Measurements from ENCODE around the gene PIP4P1.

PIP4P1 gene

GRCh38 chr14:20441461-20441860, 19.8 kb downstream of the PIP4P1 start:
- TF ChIP-seq ZNF274 (IDR thresholded peaks at IDR 0.05; ENCODE audit: low read depth, low read length) (no peak), SUZ12 (IDR thresholded peaks at IDR 0.05; ENCODE audit: extremely low read depth, insufficient read depth, insufficient read length) (no peak), YY1 (IDR thresholded peaks at IDR 0.05; ENCODE audit: insufficient read depth, insufficient read length) (no peak)
- Histone ChIP-seq H3K9ac (ENCODE audit: insufficient read length, low read depth) (no peak overlapping the region), H3K4me3 (ENCODE audit: insufficient read length, low read depth) (no peak overlapping the region), H3K9me3 (ENCODE audit: insufficient read depth, low read length) (no peaks in the 10 kb centered on the region), H3K4me1 (ENCODE audit: insufficient read depth, insufficient read length) (no peaks in the 10 kb centered on the region), H3K36me3 (ENCODE audit: insufficient read depth, insufficient read length, low read length) (peaks cover 31% of the 10 kb centered on the region), H3K27me3 (ENCODE audit: insufficient read depth, insufficient read length) (no peaks in the 10 kb centered on the region)
- no peak for DNase-seq (ENCODE audit: low read depth, low spot score)

GRCh38 chr14:20440882-20441281, 20.4 kb downstream of the PIP4P1 start:
- Histone ChIP-seq H3K9ac (ENCODE audit: insufficient read length, low read depth) (no peak overlapping the region), H3K36me3 (ENCODE audit: insufficient read depth, insufficient read length, low read length) (peaks cover 25% of the 10 kb centered on the region), H3K4me1 (ENCODE audit: insufficient read depth, insufficient read length) (no peaks in the 10 kb centered on the region), H3K4me3 (ENCODE audit: insufficient read length, low read depth) (no peak overlapping the region), H3K9me3 (ENCODE audit: insufficient read depth, low read length) (no peaks in the 10 kb centered on the region), H3K27me3 (ENCODE audit: insufficient read depth, insufficient read length) (no peaks in the 10 kb centered on the region)
- no peak for DNase-seq (ENCODE audit: low read depth, low spot score)
- TF ChIP-seq YY1 (IDR thresholded peaks at IDR 0.05; ENCODE audit: insufficient read depth, insufficient read length) (no peak), SUZ12 (IDR thresholded peaks at IDR 0.05; ENCODE audit: extremely low read depth, insufficient read depth, insufficient read length) (no peak), ZNF274 (IDR thresholded peaks at IDR 0.05; ENCODE audit: low read depth, low read length) (no peak)

- H3K9me3 ChIP-seq (ENCODE audit: insufficient read depth, low read length), result no peaks in the 10 kb centered on the region
- DNase-seq (ENCODE audit: low read depth, low spot score), result no peak
- H3K9ac ChIP-seq (ENCODE audit: insufficient read length, low read depth), result no peak overlapping the region
- no peak overlapping the region for H3K4me3 ChIP-seq (ENCODE audit: insufficient read length, low read depth)
- no peaks in the 10 kb centered on the region for H3K4me1 ChIP-seq (ENCODE audit: insufficient read depth, insufficient read length)
- peaks cover 21% of the 10 kb centered on the region for H3K36me3 ChIP-seq (ENCODE audit: insufficient read depth, insufficient read length, low read length)
- no peak for TF ChIP-seq YY1 (IDR thresholded peaks at IDR 0.05; ENCODE audit: insufficient read depth, insufficient read length)
- H3K27me3 ChIP-seq (ENCODE audit: insufficient read depth, insufficient read length), result no peaks in the 10 kb centered on the region
Measured at GRCh38 chr14:20440465-20440864, 20.8 kb downstream of the PIP4P1 start.

GRCh38 chr14:20438664-20439063, 22.6 kb downstream of the PIP4P1 start:
- Histone ChIP-seq H3K4me1 (ENCODE audit: insufficient read depth, insufficient read length) (no peaks in the 10 kb centered on the region), H3K9me3 (ENCODE audit: insufficient read depth, low read length) (no peaks in the 10 kb centered on the region), H3K36me3 (ENCODE audit: insufficient read depth, insufficient read length, low read length) (peaks cover 5% of the 10 kb centered on the region), H3K4me3 (ENCODE audit: insufficient read length, low read depth) (no peak overlapping the region), H3K9ac (ENCODE audit: insufficient read length, low read depth) (no peak overlapping the region), H3K27me3 (ENCODE audit: insufficient read depth, insufficient read length) (no peaks in the 10 kb centered on the region)
- no peak for DNase-seq (ENCODE audit: low read depth, low spot score)
- TF ChIP-seq YY1 (IDR thresholded peaks at IDR 0.05; ENCODE audit: insufficient read depth, insufficient read length) (no peak), SUZ12 (IDR thresholded peaks at IDR 0.05; ENCODE audit: extremely low read depth, insufficient read depth, insufficient read length) (no peak), ZNF274 (IDR thresholded peaks at IDR 0.05; ENCODE audit: low read depth, low read length) (no peak)

GRCh38 chr14:20436363-20436755, 24.9 kb downstream of the PIP4P1 start:
- H3K27me3 ChIP-seq (ENCODE audit: insufficient read depth, insufficient read length), result no peaks in the 10 kb centered on the region
- no peaks in the 10 kb centered on the region for H3K4me1 ChIP-seq (ENCODE audit: insufficient read depth, insufficient read length)
- DNase-seq (ENCODE audit: low read depth, low spot score), result no peak
- no peaks in the 10 kb centered on the region for H3K9me3 ChIP-seq (ENCODE audit: insufficient read depth, low read length)
- H3K4me3 ChIP-seq (ENCODE audit: insufficient read length, low read depth), result no peak overlapping the region
- TF ChIP-seq YY1 (IDR thresholded peaks at IDR 0.05; ENCODE audit: insufficient read depth, insufficient read length) (no peak), SUZ12 (IDR thresholded peaks at IDR 0.05; ENCODE audit: extremely low read depth, insufficient read depth, insufficient read length) (no peak), ZNF274 (IDR thresholded peaks at IDR 0.05; ENCODE audit: low read depth, low read length) (no peak)
- H3K9ac ChIP-seq (ENCODE audit: insufficient read length, low read depth), result no peak overlapping the region
- no peaks in the 10 kb centered on the region for H3K36me3 ChIP-seq (ENCODE audit: insufficient read depth, insufficient read length, low read length)

GRCh38 chr14:20435582-20436362, 25.5 kb downstream of the PIP4P1 start, which contains the start of gene KLHL33:
Gene KLHL33 (minus strand): TSS chr14:20436166. CDS start chr14:20435811, 355 bp downstream.
- H3K9ac ChIP-seq (ENCODE audit: insufficient read length, low read depth), result no peak within 1 kb of the TSS
- TF ChIP-seq SUZ12 (IDR thresholded peaks at IDR 0.05; ENCODE audit: extremely low read depth, insufficient read depth, insufficient read length), result no peak
- TF ChIP-seq ZNF274 (IDR thresholded peaks at IDR 0.05; ENCODE audit: low read depth, low read length), result no peak
- TF ChIP-seq YY1 (IDR thresholded peaks at IDR 0.05; ENCODE audit: insufficient read depth, insufficient read length), result no peak
- no peak for DNase-seq (ENCODE audit: low read depth, low spot score)
- no peaks in the 10 kb centered on the region for H3K4me1 ChIP-seq (ENCODE audit: insufficient read depth, insufficient read length)
- no peaks in the 10 kb centered on the region for H3K27me3 ChIP-seq (ENCODE audit: insufficient read depth, insufficient read length)
- H3K9me3 ChIP-seq (ENCODE audit: insufficient read depth, low read length), result no peaks in the 10 kb centered on the region
- no peaks in the 10 kb centered on the region for H3K36me3 ChIP-seq (ENCODE audit: insufficient read depth, insufficient read length, low read length)
- H3K4me3 ChIP-seq (ENCODE audit: insufficient read length, low read depth), result no peak within 1 kb of the TSS

- DNase-seq (ENCODE audit: low read depth, low spot score), result no peak
- H3K27me3 ChIP-seq (ENCODE audit: insufficient read depth, insufficient read length), result no peaks in the 10 kb centered on the region
- H3K9ac ChIP-seq (ENCODE audit: insufficient read length, low read depth), result no peak overlapping the region
- no peaks in the 10 kb centered on the region for H3K4me1 ChIP-seq (ENCODE audit: insufficient read depth, insufficient read length)
- no peaks in the 10 kb centered on the region for H3K36me3 ChIP-seq (ENCODE audit: insufficient read depth, insufficient read length, low read length)
- no peaks in the 10 kb centered on the region for H3K9me3 ChIP-seq (ENCODE audit: insufficient read depth, low read length)
- H3K4me3 ChIP-seq (ENCODE audit: insufficient read length, low read depth), result no peak overlapping the region
- no peak for TF ChIP-seq ZNF274 (IDR thresholded peaks at IDR 0.05; ENCODE audit: low read depth, low read length)
- TF ChIP-seq YY1 (IDR thresholded peaks at IDR 0.05; ENCODE audit: insufficient read depth, insufficient read length), result no peak
- TF ChIP-seq SUZ12 (IDR thresholded peaks at IDR 0.05; ENCODE audit: extremely low read depth, insufficient read depth, insufficient read length), result no peak
Measured at GRCh38 chr14:20434701-20435581, 26.3 kb downstream of the PIP4P1 start.

All from NT2/D1 (cell line).